NCI-H146 treated with DMSO at 0.1 percent for 48 hours (cell line): Measurements from ENCODE around the gene SNX20.

Experiments
- DNase-seq: peaks from one replicate; lab custom pipeline; 2025; ENCODE audit not compliant: unreplicated experiment; lab: John Stamatoyannopoulos, UW

The SNX20 gene

DNA sequence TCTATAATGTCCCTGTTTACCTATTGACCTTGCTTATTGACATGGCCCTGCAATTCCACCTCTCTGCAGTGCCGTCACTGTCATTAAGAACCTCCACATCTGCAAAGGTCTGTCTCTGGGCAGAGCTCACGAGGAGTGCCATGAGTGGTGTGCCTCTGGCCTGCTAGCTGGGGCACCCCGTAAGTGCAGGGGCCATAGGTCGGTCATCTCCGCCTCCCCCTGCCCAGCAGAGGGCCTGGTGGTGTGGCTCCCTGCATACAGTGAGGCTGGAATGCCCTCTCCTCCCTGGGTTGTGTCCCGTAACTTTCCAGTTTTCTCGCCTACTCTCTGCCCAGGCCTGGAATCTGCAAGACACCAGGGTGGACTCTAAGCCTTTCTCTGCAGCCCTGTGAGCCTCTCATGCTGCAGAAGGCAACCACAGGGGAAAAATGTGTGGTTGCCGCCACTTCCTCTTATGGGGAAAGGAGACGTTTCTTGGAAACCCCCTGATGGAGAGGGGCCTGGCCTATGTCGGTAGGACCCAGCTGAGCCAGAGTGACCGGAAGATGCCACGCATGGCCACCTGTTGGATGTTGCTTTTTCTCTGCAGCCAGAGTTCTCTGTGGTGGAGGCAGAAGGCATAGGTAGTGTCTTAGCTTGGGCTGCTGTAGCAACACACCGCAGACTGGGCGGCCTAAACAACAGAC is 2.7 kb upstream of the SNX20 start:
- no peak for DNase-seq

DNA sequence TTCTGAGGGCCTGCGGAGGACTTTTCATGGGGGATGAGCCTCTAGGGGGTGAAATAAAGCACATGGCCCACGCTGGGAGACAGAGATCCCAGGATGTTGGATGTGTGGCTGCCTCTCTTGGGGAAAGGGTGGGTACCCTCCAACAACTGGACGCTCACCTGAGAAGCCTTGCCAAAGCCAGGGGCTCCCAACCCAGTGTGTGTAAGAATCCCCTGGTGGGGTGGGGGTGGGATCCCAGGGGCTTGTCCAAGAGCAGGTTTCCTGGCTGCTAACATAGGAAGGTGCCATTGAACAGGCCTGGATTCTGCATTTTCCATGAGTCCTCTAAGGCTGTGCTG is 587 bp downstream of the SNX20 start:
- DNase-seq: no peak

DNA sequence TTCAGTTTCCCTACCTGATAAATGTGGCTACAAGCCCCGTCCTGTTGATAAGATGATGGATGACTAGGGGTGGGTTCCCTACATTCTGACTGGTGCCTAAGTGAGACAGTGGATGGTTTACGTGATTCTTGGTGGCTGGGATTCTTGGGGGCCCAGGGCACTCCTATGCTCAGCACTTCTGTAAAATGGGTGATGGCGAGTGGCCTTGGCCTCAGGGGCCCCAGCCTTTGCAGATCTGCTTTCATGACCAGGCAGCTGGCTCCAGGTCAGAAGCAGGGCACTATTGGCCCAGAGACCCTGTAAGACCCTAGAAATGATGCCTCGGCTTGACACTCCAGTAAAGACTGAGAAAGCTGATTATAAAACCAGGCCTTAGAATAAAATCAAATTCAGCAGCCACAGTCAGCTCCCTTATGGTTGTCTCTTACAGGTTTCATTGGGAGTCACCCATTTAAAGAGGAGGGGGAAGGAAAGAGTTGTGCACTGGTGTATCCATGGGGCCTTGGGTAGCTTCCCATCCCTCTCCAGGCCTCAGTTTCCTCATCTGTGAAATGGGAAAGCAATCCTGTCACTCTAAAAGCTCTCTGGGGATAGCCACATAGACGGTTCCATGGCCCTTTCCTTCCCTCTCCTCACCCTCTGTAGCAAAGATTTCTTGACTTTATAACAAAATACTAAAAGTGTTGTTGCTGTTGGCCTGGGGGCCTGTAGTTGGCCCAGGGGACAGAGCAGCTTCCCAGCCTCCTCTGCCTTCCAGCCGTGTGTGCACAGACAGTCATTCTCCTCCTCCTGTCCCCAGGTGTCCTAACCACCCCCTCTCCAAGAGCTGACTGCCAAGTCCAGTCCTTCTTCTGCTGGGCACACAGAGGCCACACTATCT is 1.2 kb downstream of the SNX20 start:
- DNase-seq: no peak

DNA sequence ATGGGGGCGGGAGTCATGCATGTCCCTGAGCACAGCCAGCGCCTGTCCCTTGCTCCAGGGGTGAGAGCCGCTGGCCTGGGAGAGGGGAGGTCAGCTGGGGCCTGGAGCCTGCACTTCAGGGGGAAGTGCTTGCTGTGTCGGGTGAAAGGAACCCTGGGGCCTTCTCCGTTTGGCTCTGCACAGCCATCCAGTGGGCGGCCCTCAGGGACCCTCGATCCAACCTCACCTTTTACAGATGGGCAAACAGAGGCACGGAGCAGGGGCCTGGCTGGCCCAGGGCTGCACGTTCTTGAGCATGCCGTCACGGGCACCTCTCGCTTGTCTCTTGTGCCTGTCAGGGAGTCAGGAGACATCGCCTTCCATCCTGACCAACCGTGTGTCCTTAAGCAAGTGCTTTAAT is 1.8 kb downstream of the SNX20 start:
- no peak for DNase-seq

DNA sequence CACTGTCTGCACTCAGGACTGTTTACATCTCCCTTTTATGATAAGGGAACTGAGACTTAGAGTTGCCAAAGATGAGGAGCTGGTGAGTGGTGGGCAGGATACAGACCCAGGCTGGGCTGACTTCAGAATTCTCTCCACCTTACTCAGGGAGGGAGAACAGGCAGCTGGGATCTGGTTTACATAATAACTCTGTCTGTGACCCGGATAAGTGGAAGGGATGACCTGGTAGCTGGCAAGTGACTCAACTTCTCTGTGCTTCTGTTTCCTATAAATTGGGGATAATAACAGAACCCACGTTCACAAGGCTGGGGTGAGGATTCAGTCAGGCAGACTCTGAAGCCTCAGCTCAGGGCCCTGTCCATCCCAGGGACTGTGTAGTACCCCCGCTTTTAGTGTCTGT is 2.6 kb downstream of the SNX20 start:
- no peak for DNase-seq

DNA sequence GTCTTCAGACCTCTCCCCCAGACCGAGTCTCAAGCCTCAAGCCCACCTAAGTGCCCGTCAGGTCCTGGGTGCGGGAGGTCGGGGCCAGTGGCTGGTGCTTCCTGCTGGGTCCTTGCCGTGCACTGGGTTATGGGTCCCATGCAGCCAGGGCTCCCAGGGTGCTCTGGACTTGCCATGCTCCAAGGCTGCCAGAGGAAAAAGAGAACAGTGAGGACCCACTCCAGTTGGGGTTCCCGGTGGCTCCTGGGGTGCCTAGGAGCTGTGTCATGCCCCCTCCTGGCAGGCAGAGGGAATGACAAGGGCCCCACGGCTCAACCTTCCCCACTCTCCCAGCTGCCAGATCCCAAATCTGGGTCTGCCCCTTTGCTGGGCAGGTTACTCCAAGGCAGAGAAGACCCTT is 3.8 kb downstream of the SNX20 start:
- no peak for DNase-seq

DNA sequence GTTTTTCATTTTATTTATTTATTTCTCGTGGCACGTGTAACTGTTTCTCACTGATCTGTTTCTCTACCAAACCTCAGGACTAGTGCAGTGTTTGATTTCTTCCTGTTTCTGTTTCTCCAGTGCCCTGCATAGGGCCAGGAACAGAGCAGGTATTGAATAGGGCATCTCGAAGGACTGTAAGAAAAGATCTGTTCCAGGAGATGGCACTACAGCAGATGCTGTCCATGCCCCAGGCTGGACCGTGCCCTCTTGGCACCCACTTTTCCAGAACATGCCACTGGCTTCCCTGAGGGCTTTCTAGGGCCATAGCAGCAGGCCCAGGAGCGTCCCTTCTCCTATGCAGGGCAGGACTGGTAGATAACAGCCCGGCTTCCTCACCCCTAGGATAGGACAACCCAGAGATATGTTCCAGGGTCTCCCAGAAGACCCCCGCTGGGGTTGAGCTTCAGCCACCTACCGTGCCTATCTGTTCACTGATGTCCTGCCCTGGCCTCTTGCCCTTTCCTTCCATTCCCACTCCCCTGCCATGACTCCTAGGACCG is 4.4 kb downstream of the SNX20 start:
- DNase-seq: no peak

DNA sequence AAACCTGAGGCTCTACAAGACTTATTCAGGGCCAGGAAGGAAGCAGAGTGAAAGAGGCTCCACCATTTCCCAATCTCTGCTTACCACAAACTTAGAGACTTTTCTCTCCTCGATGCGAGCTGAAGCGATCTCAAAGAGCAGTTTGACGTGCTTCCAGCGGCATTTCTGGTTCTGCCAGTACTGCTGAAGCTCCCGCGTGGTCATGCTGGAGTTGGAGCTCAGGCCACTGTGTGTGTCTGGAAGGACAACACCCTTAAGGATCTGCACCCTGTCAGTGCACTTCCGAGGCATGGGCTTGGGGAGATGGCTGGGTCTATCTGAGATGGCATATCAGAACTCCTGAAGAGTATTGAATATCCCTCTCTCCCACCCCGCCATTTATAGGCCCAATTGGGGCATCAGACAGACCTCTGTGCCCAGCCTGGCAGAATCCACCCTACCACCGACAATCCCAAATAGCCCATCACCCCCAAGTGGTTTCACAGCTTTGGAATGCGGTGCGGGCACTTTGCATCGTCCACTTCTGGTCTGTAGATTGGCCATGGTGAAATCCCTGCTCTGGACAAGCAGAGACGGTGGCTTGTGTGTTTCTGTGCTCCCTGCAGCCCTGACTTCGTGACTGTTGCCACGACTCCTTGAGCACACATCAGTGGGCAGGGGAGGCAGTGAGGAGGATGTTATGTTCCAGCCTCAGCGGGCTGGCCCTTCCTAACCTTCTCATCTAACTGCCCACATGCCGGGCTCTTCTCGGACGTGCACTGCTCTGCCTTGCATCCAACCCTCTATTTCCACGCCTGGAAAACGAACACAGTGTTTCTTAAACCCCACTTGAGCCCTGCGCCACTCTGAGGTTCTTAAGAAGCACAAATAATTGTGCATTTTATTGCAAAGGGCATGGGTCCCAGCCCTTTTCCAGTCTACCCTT is 5.2 kb downstream of the SNX20 start:
- DNase-seq: no peak

DNA sequence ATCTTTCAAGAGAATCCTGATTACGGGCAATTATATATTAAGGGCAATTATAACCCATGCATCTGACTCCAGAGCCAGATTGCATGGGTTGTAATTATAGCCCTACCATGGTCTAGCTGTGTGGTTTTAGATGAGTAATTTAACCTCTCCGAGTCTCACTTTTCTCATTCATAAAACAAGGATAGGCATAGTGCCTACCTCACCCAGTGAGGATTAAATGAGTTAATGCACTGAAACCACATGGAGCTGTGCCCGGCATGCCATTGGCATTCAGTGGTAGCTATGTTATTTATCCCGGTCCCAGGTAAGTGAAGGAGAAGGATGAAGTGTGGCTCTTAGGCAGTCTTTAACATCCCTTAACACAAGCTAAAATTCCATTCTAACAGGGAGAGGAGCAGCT is 6.3 kb downstream of the SNX20 start:
- no peak for DNase-seq

DNA sequence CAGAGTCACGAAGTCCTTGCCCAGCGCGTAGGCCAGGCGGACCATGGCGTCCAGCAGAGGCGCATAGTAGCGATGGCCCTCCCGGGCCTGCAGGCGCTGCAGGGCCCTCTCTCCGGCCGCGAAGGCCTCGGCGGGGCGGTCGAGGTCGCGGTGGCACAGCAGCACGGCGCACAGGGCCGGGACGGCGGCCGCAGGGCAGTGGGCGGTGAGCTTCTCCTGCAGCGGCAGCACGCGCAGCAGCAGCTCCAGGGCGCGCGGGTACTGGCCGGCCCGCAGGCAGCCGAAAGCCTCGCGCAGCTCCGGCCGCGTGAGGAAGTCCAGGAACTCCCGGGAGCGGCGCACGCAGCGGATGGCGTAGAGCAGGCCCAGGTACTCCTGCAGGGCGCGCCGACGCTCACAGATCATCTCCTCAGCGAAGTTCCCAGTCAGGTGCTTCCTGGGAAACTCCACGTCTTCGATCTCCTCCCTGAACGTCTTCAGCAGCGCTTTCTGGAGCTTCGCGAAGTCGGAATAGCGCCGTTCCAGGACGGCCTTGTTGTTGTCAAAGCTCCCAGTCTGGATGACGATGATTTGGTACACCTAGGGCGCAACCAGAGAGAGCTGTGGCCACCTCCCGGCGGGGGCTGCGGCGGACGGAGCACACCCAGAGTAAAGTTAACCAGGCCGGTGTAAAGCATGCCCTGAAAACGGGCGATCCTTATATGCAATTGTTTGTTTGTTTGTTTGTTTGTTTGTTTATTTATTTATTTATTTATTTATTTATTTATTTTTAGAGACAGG is 7.4 kb downstream of the SNX20 start:
- DNase-seq: no peak

DNA sequence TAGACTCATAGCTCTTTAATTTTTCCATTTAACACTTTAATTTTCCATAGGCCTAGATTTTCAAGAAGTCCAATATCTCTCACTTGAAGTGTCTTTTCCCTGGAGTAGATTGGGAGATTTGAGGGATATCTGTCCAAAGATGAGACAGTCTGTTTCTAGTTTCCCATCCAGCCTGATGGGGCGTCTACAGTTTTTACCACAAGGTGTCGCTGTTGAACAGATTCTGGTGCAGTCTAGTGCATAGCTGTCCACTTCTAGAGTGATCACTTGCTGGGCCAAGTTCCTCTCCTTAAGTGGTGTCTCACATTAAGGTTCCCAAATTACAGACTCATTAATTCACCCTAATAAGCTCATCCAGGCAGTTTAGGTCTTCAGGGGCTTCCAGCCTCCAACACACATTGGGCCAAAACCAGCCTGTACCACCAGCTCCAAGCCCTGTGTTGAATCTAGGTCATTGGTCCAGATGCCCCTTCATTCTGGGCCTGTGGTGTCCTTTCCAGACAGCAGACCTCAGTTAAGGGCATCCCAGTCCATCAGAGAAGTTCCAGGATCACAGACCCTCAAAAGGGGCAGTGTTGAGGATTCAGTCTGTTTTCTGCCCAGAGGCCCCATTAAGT is 9.4 kb downstream of the SNX20 start:
- no peak for DNase-seq

DNA sequence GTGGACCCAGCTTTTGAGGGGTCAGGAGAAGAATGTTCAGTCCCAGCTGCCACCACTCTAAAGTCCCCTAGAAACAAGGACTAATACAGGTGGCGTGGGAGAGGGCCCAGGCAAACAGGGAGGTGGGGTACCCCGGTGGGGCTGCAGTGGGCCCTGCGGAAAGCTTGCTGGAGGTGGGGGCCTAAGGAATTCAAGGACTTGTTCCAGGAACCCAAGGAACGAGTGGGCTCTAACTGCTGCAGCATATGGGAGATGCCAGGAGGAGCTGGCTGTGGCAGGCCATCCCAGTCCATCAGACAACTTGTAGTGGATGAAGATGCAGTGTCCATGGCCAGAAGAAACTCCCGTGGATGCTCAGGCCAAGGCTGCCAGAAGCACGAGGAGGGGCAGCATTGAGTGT is 10.6 kb downstream of the SNX20 start:
- no peak for DNase-seq

DNA sequence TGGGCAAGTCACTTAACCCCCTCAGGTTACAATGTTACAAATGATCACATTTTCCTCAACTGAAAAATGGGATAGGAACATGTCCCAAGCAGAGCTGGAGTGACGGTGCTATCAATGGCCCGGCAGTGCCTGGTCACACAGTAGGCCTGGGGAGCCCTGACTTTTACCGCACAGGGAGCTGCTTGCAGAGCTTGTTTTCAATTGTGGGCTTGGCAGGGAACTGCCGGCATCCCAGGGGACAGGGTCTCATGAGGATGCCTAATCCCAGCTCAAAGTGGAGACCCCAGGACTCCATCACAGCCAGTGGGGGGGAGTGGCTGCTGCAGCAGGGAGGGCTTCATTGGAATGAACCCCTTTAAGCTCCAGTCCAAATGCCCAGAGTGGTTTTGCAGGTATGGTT is 11.4 kb downstream of the SNX20 start:
- DNase-seq: no peak

DNA sequence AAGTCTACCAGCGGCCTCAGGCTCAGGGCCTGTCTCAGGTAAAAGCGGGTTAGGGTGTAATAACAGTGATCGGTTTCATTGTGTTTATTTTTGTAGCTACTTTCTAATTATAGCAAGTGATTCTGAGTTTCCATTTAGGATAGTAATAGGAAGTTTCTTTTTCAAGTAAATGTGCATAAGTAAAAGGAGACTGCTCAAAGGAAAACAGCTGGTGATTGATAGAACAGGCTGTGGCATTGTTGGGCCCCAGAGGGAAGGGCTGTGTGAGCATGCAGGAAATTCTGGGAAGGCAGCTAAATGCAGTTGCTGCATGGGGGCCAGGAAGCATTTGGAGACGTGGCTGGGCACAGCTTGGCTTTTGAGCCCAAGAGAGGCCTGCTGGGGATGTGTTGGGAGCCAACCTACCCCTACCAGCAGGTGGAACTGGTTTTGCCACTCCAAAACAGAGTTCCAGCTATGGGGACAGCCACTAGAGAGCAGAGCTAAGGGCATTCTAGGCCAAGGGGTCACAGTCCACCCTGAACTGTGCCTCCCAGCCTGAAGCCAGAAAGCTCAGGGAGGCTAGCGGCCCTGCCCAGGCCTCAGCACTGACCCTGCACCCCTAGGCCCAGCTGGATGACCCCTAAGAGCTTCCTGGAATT is 12.6 kb downstream of the SNX20 start:
- no peak for DNase-seq

DNA sequence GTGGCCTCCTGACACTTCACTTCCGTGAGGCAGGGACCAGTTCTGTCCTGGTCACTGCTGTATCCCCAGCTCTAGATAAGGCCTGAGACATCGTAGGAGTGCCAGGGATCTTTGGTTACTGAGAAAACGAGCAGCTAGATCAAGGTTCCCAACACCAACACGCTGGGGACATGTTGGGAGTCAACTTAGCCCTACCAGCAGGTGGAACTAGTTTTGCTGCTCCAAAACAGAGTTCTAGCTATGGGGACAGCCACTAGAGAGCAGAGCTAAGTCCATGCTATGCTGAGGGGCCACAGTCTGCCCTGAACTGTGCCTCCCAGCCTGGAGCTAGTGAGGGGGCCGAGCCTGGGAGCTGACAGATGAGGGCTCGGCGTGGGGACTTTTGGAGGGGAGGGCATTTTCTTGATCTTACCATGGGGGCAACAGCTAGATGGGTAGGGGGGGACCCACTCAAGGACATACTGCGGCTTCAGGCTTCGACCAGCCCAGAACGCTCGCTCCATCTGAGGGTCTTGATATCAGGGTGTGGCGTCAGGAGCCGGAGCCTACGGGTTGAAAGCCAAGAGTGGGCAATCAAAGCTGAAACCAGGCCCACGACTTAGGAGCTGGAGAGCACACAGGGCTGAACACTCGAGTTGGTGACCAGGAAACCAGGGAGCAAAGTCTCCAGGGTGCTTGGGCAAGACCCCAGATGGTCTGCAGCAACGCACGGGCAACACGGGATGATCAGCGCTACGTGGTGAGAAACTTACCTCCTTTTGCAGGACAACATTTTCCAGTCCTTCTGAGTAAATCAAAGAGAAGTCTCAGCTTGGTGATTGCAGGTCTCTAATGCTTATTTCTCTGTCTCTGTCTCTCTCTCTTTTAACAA is 13.4 kb downstream of the SNX20 start:
- no peak for DNase-seq

DNA sequence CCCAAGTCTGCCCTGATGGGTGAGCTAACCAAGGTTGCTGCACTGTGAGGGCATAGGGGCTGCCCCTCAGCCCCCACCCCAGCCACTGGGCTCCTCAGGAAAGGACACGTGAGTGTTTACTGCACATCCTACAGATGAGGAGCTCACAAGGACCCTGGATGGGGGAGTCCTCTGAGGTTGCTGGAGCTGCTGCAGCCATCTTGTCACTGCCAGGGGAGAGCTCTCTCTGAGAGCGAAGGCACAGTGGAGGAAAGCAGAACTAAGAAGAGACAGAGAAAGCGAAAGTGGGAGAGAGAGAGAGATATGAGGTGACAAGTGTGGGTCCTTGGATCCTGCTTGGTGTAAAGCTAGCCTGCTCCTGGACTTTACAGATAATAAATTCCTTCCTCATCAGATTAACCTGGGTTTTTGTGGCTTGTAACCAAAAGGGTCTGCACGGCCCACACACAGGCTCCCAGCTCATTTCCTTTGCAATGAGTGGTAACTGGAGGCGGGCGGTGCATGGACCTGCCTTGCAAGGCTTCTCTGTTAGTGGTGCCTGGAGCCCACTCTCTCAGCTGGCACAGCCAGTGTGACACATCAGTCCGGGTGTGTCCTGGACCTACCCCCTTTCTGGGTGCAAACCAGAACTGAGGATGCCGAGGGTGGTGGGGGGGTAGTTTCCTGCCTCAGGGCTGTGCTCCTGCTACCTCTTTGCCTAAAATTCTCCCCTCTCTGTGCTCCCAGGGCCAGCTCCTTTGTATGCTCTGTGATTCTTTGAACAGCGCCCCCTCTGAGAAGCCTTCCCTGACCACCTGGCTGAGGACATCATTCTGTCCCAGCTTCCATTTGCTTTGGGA is 14.2 kb downstream of the SNX20 start:
- DNase-seq: no peak

DNA sequence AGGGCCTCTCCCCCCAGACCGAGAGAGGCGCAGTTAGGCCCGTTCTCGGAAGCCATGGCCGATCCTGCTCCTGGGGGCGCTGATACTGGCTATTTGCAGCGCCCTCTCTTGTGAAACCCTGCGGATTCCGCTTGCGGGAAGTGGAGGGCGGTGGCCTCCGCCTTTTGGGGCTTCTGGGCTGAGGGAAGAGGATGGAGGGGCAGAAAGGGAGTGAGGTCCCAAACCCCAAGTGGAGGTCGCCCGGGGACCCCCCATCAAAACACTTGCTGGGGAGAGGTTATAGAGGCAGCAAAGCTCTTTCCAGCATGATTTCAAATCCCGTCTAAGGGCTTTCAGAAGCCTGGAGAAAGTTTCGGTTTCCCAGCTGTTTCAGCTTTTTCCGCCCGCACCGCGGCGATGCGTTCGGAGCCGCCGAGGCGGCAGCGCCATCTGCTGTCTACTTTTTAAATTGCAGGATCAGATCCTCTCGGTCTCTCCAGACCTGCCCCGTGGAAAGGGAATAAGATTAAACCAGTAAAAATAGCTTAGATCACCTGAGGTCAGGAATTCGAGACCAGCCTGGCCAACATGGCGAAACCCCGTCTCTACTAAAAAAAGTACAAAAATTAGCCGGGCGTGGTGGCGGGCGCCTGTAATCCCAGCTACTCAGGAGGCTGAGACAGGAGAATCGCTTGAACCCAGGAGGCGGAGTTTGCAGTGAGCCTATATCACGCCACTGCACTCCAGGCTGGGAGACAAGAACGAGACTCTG is 15.8 kb downstream of the SNX20 start:
- DNase-seq: peak; percentile 2
